ENCODE results near the gene TLR9. TPM values are rescaled to one million over a fixed set of nuclear protein-coding genes. Genes with fewer than 3 reads are reported as not detected.

TLR9 gene
- total RNA-seq, 1 experiment from 2014 or later, result not detected

DNA sequence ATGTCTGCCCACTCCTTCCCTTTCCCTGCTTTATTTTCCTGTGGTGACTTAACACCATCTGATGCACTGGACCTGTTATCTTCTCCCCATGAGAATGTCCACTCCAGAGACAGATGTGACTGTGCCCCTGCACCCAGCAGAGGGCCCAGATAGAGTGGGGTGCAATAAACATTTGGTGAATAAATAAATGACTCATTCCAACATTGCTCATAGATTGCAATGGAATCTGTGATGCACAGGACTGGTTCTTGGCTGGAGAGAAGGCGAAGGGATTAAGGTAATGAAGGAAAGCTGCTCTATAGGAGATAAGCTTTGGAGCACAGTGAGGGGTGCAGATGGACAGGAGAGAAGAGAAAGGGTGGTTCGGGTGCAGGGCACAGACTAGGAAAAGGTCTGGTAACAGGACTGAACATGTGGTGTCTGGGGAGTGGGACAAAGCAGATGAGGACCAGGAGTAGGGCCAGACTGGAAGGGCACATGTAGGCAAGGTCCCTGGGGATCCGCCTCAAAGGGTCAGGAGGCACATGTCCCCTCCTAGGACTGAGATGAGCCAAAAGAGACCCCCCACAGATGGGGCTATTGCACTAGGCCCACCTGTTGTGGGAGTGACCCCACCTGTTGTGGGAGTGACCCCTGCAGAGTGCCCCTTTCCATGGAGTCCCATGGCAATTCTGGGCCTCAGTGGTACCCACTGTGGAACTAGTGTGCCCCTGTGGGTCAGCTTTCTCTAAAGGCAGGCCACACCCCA lies 53.8 kb downstream of the TLR9 start:
- no TSS peak for BruUV-seq (replicated peaks)
- in situ Hi-C loops (cut with HindIII; ENCODE audit: low pct_unique_long_range_greater_than_20kb, low sequenced_read_pairs) (no loop called here), intact Hi-C loops (cut with micrococcal nuclease; ENCODE audit: unreplicated experiment) (no loop called here)
- POLR2A ChIA-PET, result no interaction called here
- H3K27ac ChIP-seq (ENCODE audit: low read length), result peak overlapping the region; percentile 3; the same call in 1 of the 2 replicates
- no peaks in the 10 kb centered on the region for H3K27me3 ChIP-seq (ENCODE audit: control insufficient read depth, insufficient read depth, low read length)
- H3K9me3 ChIP-seq (ENCODE audit: control insufficient read depth, insufficient read depth, low read depth, low read length), result no peaks in the 10 kb centered on the region
- CTCF ChIA-PET, result no interaction called here
- peaks cover 8% of the 10 kb centered on the region for H3K4me1 ChIP-seq (ENCODE audit: control insufficient read depth, insufficient read depth, low read length)
- no peak overlapping the region for H3K4me3 ChIP-seq (ENCODE audit: low read depth in 2 of 2, low read length in 2 of 2)
- DNase-seq (ENCODE audit: low read depth, low spot score) (peak; percentile 50), ATAC-seq (peak; percentile 86)
- no peaks in the 10 kb centered on the region for H3K36me3 ChIP-seq (ENCODE audit: control insufficient read depth, insufficient read depth, low read length)
- TF ChIP-seq REST (IDR thresholded peaks at IDR 0.05; ENCODE audit: insufficient read depth in 1 of 2, low read depth in 2 of 2, low read length in 1 of 2) (no peak), POLR2AphosphoS5 (IDR thresholded peaks at IDR 0.05; ENCODE audit: low read depth, low read length) (no peak), TCF7L2 (IDR thresholded peaks at IDR 0.05; ENCODE audit: low read depth, low read length) (no peak), SIN3A (IDR thresholded peaks at IDR 0.05; ENCODE audit: borderline replicate concordance, insufficient read depth, low read depth, low read length) (no peak)
- TF ChIP-seq, protein P1, sequence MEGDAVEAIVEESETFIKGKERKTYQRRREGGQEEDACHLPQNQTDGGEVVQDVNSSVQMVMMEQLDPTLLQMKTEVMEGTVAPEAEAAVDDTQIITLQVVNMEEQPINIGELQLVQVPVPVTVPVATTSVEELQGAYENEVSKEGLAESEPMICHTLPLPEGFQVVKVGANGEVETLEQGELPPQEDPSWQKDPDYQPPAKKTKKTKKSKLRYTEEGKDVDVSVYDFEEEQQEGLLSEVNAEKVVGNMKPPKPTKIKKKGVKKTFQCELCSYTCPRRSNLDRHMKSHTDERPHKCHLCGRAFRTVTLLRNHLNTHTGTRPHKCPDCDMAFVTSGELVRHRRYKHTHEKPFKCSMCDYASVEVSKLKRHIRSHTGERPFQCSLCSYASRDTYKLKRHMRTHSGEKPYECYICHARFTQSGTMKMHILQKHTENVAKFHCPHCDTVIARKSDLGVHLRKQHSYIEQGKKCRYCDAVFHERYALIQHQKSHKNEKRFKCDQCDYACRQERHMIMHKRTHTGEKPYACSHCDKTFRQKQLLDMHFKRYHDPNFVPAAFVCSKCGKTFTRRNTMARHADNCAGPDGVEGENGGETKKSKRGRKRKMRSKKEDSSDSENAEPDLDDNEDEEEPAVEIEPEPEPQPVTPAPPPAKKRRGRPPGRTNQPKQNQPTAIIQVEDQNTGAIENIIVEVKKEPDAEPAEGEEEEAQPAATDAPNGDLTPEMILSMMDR (IDR thresholded peaks at IDR 0.05), result no peak

Small RNA genes lying within 50 kb of the gene (microRNA-seq; reads per million reads assigned to microRNA genes)
- 39,158 reads per million, percentile 100 among the genes with 10 or more reads in this experiment for gene MIRLET7G (ENCODE audit: unreplicated experiment)

Other genes starting within 250 kb of the TLR9 start
- gene ACY1, start 242.1 kb downstream of the TLR9 start, total RNA-seq (2021; ENCODE audit: unreplicated experiment), result 50.3 TPM
- gene RPL29, start 229.8 kb downstream of the TLR9 start, total RNA-seq (2021; ENCODE audit: unreplicated experiment), result 696 TPM
- gene DUSP7, start 169.1 kb downstream of the TLR9 start, total RNA-seq (2021; ENCODE audit: unreplicated experiment), result 13.1 TPM
- 25.7 TPM for gene POC1A, start 71.2 kb downstream of the TLR9 start, total RNA-seq (2021; ENCODE audit: unreplicated experiment)
- 89.4 TPM for gene ALAS1, start 27.5 kb downstream of the TLR9 start, total RNA-seq (2021; ENCODE audit: unreplicated experiment)
- gene TWF2, start 13.5 kb upstream of the TLR9 start, total RNA-seq (2021; ENCODE audit: unreplicated experiment), result 51.9 TPM
- gene PPM1M, start 20.1 kb upstream of the TLR9 start, total RNA-seq (2021; ENCODE audit: unreplicated experiment), result 9.7 TPM
- 57.9 TPM for gene WDR82, start 53.0 kb upstream of the TLR9 start, total RNA-seq (2021; ENCODE audit: unreplicated experiment)
- 6.5 TPM for gene GLYCTK, start 62.2 kb upstream of the TLR9 start, total RNA-seq (2021; ENCODE audit: unreplicated experiment)
- 2.4 TPM for gene DNAH1, start 90.7 kb upstream of the TLR9 start, total RNA-seq (2021; ENCODE audit: unreplicated experiment)
- 69.6 TPM for gene BAP1, start 184.4 kb upstream of the TLR9 start, total RNA-seq (2021; ENCODE audit: unreplicated experiment)
- gene PHF7, start 185.0 kb upstream of the TLR9 start, total RNA-seq (2021; ENCODE audit: unreplicated experiment), result 12.0 TPM
- gene SEMA3G, start 219.5 kb upstream of the TLR9 start, total RNA-seq (2021; ENCODE audit: unreplicated experiment), result 1.6 TPM
- gene TNNC1, start 228.4 kb upstream of the TLR9 start, total RNA-seq (2021; ENCODE audit: unreplicated experiment), result 5.2 TPM
- 63.4 TPM for gene NISCH, start 230.0 kb upstream of the TLR9 start, total RNA-seq (2021; ENCODE audit: unreplicated experiment)